Measurements from ENCODE around the gene RASA3. TPM values are rescaled to one million over a fixed set of nuclear protein-coding genes. Genes with fewer than 3 reads are reported as not detected.

RASA3 gene
- total and polyA plus RNA-seq, 2 of the 8 experiments (the other 6 are each of a cell fraction or from before 2014, with no cell fraction given): 7.5 to 21.9 TPM

GRCh38 chr13:113989585-113990300, 142.7 kb downstream of the RASA3 start:
- no peak for TF ChIP-seq CTCF (IDR thresholded peaks at IDR 0.05; ENCODE audit: control extremely low read depth in 1 of 3, insufficient read depth in 1 of 3, low read depth in 1 of 3, low read length in 3 of 3)
- TF ChIP-seq TAF7 (optimal IDR thresholded peaks at IDR 0.05; ENCODE audit: borderline replicate concordance, low read depth, low read length): no peak
- TF ChIP-seq CHD1 (IDR thresholded peaks at IDR 0.05; ENCODE audit: low read depth, low read length): no peak
- H3K4me3 ChIP-seq (ENCODE audit: extremely low read depth in 1 of 4, insufficient read depth in 2 of 4, low read depth in 3 of 4, low read length in 4 of 4): no peak overlapping the region
- H3K79me2 ChIP-seq (ENCODE audit: control insufficient read depth in 1 of 2, insufficient read depth in 2 of 2, low read length in 2 of 2): no peaks in the 10 kb centered on the region
- H2BK15ac ChIP-seq (ENCODE audit: low read length): no peak overlapping the region
- H4K8ac ChIP-seq (ENCODE audit: extremely low read depth, insufficient read depth, low read length): no peak overlapping the region; the same call in 1 of the 2 replicates
- no peaks in the 10 kb centered on the region for H3K4me1 ChIP-seq (replicated peaks in 1 of 4; ENCODE audit: control insufficient read depth in 3 of 4, insufficient read depth in 4 of 4, low read length in 3 of 4)
- WGBS, 2 experiments (ENCODE audit: extremely low coverage in 1 of 2, insufficient coverage in 1 of 2, insufficient read length in 1 of 2, insufficient replicate concordance in 2 of 2, low coverage in 1 of 2, low lambda C conversion rate in 2 of 2, missing lambda C conversion rate in 1 of 2): 92 to 100% methylated on average over 2 to 8 of the region's 8 CpGs
- no peak overlapping the region for H3K9ac ChIP-seq (replicated peaks in 1 of 4; ENCODE audit: extremely low read depth in 1 of 4, low read depth in 3 of 4, low read length in 3 of 4)
- H2BK5ac ChIP-seq (ENCODE audit: low read depth, low read length): no peak overlapping the region
- no peak overlapping the region for H4K5ac ChIP-seq (ENCODE audit: insufficient read length, low read depth, low read length)
- DNase-seq (ENCODE audit: low read depth in 1 of 2, low spot score in 2 of 2): no peak
- no peak overlapping the region for H3K56ac ChIP-seq (replicated peaks; ENCODE audit: insufficient read length, low read depth, low read length)
- H3K9me3 ChIP-seq (ENCODE audit: insufficient read depth in 2 of 2, low read depth in 1 of 2, low read length in 1 of 2): peaks cover 4 to 8% of the 10 kb centered on the region in 2 experiments; a peak in 3 of 4 replicates
- no peak for FAIRE-seq
- H3K79me1 ChIP-seq (ENCODE audit: low read depth, low read length): no peaks in the 10 kb centered on the region; the same call in 1 of the 2 replicates
- H3K27ac ChIP-seq (ENCODE audit: low read depth, low read length): no peak overlapping the region
- H2AK5ac ChIP-seq (ENCODE audit: low read depth, low read length): no peak overlapping the region
- H3K4ac ChIP-seq (replicated peaks; ENCODE audit: insufficient read length, low read depth, low read length): no peak overlapping the region
- no peaks in the 10 kb centered on the region for H3K27me3 ChIP-seq (replicated peaks in 1 of 4; ENCODE audit: control insufficient read depth in 3 of 4, extremely low read depth in 1 of 4, insufficient read depth in 3 of 4, low read length in 3 of 4)
- no peak overlapping the region for H3K18ac ChIP-seq (ENCODE audit: extremely low read depth, low read length)
- H4K91ac ChIP-seq (replicated peaks; ENCODE audit: insufficient read length, low read length): no peak overlapping the region
- no peak overlapping the region for H2BK12ac ChIP-seq (ENCODE audit: low read depth, low read length)
- no peak overlapping the region for H3K23ac ChIP-seq (ENCODE audit: insufficient read length)
- H3K4me2 ChIP-seq (ENCODE audit: insufficient read depth in 1 of 2, low read depth in 2 of 2, low read length in 2 of 2): no peak overlapping the region
- POLR2A ChIA-PET (ENCODE audit: partially characterized antibody): interaction anchor here (1.2 kb wide), 1 partner anchor 18 kb away, joined by 3 read pairs; no protein-coding TSS in a partner anchor
- H2BK120ac ChIP-seq (replicated peaks; ENCODE audit: low read depth, low read length): no peak overlapping the region
- H2BK20ac ChIP-seq (ENCODE audit: low read length): no peak overlapping the region
- H4K20me1 ChIP-seq (replicated peaks in 1 of 2; ENCODE audit: control insufficient read depth in 1 of 2, insufficient read depth in 2 of 2, low read length in 2 of 2): peaks cover 0 to 4% of the 10 kb centered on the region in 2 experiments
- peaks cover 0 to 16% (median 11%) of the 10 kb centered on the region in 4 experiments; a peak in 5 of 8 replicates for H3K36me3 ChIP-seq (ENCODE audit: control insufficient read depth in 2 of 4, insufficient read depth in 4 of 4, low read length in 3 of 4)
- H3K23me2 ChIP-seq (ENCODE audit: low read depth, low read length): peaks cover 9% of the 10 kb centered on the region; the same call in 1 of the 2 replicates
- H3K14ac ChIP-seq (ENCODE audit: insufficient read length): no peak overlapping the region
- H2AFZ ChIP-seq (ENCODE audit: low read length): no peak overlapping the region
- CTCF ChIA-PET (ENCODE audit: partially characterized antibody): no interaction called here
